Heart right ventricle (tissue), 16 donors: ENCODE data around the gene SEC14L1. TPM values are rescaled to one million over a fixed set of nuclear protein-coding genes. Genes with fewer than 3 reads are reported as not detected.

Experiments used
- ATAC-seq, 8 donors: fragments of 200-7000 bp; cut with Tn5 transposase; one replicate each; pipeline ENCODE4 v1.9.1; 2020; ENCODE audit warnings: mild to moderate bottlenecking in 8 of 8, moderate library complexity in 8 of 8, moderate number of reproducible peaks in 1 of 8
- DNase-seq, 2 donors: peaks; one replicate each; pipeline ENCODE4 v3.0.0-alpha.2; 2020
- H3K27ac ChIP-seq, 10 donors: fragments of 200-600 bp; sonication (generic) in 2 of 10; one replicate each; pipeline versions ENCODE4 v1.5.0 to v1.8.0; 2020 to 2022; ENCODE audit warnings: mild to moderate bottlenecking in 3 of 10
- H3K27me3 ChIP-seq, 7 donors: fragments of 200-600 bp; one replicate each; pipeline ENCODE4 v1.8.0; 2021 to 2022; ENCODE audit warnings: mild to moderate bottlenecking in 2 of 7
- H3K36me3 ChIP-seq, 9 donors: fragments of 200-600 bp; sonication (generic) in 1 of 9; one replicate each; pipeline versions ENCODE4 v1.5.0 to v1.8.0; 2020 to 2022; ENCODE audit warnings: mild to moderate bottlenecking in 2 of 9
- H3K4me1 ChIP-seq, 9 donors: fragments of 200-600 bp; sonication (generic) in 1 of 9; one replicate each; pipeline versions ENCODE4 v1.5.0 to v1.8.0; 2020 to 2022; ENCODE audit warnings: mild to moderate bottlenecking in 4 of 9
- H3K4me3 ChIP-seq, 10 donors: fragments of 200-600 bp; sonication (generic) in 2 of 10; one replicate each; pipeline versions ENCODE4 v1.5.0 to v1.8.0; 2020 to 2022; ENCODE audit warnings: mild to moderate bottlenecking in 7 of 10, moderate library complexity in 2 of 10
- H3K9me3 ChIP-seq, 11 donors: fragments of 200-600 bp in 10 of 11; sonication (generic) in 2 of 11; one replicate each; pipeline versions ENCODE4 v1.5.0 to v1.8.0; 2013 to 2022; ENCODE audit warnings: mild to moderate bottlenecking in 2 of 11, control low read depth in 1 of 11, moderate library complexity in 1 of 11
- CTCF ChIP-seq, 9 donors: fragments of 200-600 bp; sonication (generic) in 2 of 9; IDR thresholded peaks; one replicate each; pipeline versions ENCODE4 v1.5.0 to v1.8.0; 2021 to 2022; ENCODE audit warnings: antibody characterized with exemption in 9 of 9, mild to moderate bottlenecking in 5 of 9, moderate library complexity in 1 of 9
- WGBS, 2 donors: extraction: QIAGEN DNeasy Blood & Tissue Kit; methylation state at CpG; one replicate each; pipeline ENCODE4 v1.1.7; 2013; ENCODE audit warnings: inconsistent platforms in 1 of 2; 5-methylcytosine and 5-hydroxymethylcytosine counted together
- intact Hi-C, 10 donors: fragments of 100-400 bp; cut with DNase I; formaldehyde crosslinking; loops; one replicate each; pipeline versions ENCODE4 v1.11.1 to v1.14.2; 2022
- polyA plus RNA-seq, 2 donors: library from polyadenylated mRNA; stranded (reverse); fragments of 200-250 nt; gene quantifications; one replicate each; pipeline ENCODE4 v1.2.3, GENCODE V29; 2013
- total RNA-seq, 10 donors: library from RNA; stranded (reverse); fragmentation: NEBNext Ultra II Directional in 3 of 10; extraction: Animal tissue kit (Norgen Biotek cat#: 25700) in 3 of 10; gene quantifications; one replicate each; pipeline versions ENCODE4 v1.2.1 to v1.2.4, GENCODE V29; 2021 to 2023
- donor health status: Arrhythmogenic right ventricular cardiomyopathy.
- donor health status: ischemic (EF 13 %, LVEDD 7.1; RV severe dilation, severe dysfunction).
- donor health status: healthy with polysubstance abuse.
- donor health status: DM: no; HTN: yes; CAD: no.
- donor health status: DM: no; HTN: no; CAD: no.
- donor health status: ischemic (EF 25% LVEDD 6.9; RV normal size, moderate dysfunction).
- donor health status: ischemic (EF 25% LVEDD 5.7; RV mildly dilated, moderate dysfunction).
- donor health status: healthy.
- donor health status: DM: yes; HTN: yes; CAD: no.
- donor health status: Ischemic cardiomyopathy.
- donor health status: ischemic (EF 35%, LVEDD 5.7; RV mildly dilated, moderate dysfunction).
- donor health status: nonischemic (EF 11% LVEDD 7.7; RV severe dilation, severe dysfunction).
- donor health status: DM: yes; HTN: yes; CAD: no.
- donor health status: PGD.
- donor health status: ischemic (EF 29% LVEDD 5.4; RV normal size, mild dysfunction).
- donor health status: nonischemic (EF 23%, LVEDD 6.1; RV moderate dilation, normal function).

Gene SEC14L1
- total and polyA plus RNA-seq, 12 donors, result 36.1 to 88.8 (median 50.0) TPM

GRCh38 chr17:77218902-77219301 is 78.1 kb downstream of the SEC14L1 start:
- Histone ChIP-seq H3K27me3 (no peaks in the 10 kb centered on the region), H3K27ac (no peak overlapping the region), H3K36me3 (peaks cover 0 to 61% (median 19%) of the 10 kb centered on the region in 9 donors), H3K4me1 (peaks cover 0 to 52% (median 11%) of the 10 kb centered on the region in 9 donors), H3K9me3 (no peaks in the 10 kb centered on the region), H3K4me3 (no peak overlapping the region)
- ATAC-seq (no peak), DNase-seq (no peak)
- 90 to 92% methylated on average over 10 of the region's 10 CpGs for WGBS, 2 donors
- no peak for TF ChIP-seq CTCF (IDR thresholded peaks at IDR 0.05)
- intact Hi-C loops, result loop anchor here in 3 of 10 donors (10.0 kb wide), 1 partner anchor 124 kb away; no protein-coding TSS in a partner anchor

GRCh38 chr17:77222356-77222755 is 81.6 kb downstream of the SEC14L1 start:
- peak in 1 of 8 donors; percentile 29 for ATAC-seq

GRCh38 chr17:77223642-77224420 is 83.1 kb downstream of the SEC14L1 start:
- peaks cover 0 to 13% (median 0%) of the 10 kb centered on the region in 11 donors for H3K9me3 ChIP-seq
- peak; percentile 24 to 71 (median 69) for ATAC-seq
- no peak overlapping the region for H3K4me3 ChIP-seq
- H3K27me3 ChIP-seq, result no peaks in the 10 kb centered on the region
- peak in 1 of 2 donors; percentile 44 for DNase-seq
- peaks cover 0 to 41% (median 7%) of the 10 kb centered on the region in 9 donors for H3K4me1 ChIP-seq
- H3K36me3 ChIP-seq, result peaks cover 0 to 18% (median 2%) of the 10 kb centered on the region in 9 donors
- no peak for TF ChIP-seq CTCF (IDR thresholded peaks at IDR 0.05)
- intact Hi-C loops, result no loop called here
- WGBS, 2 donors, result 61 to 71% methylated on average over 26 of the region's 26 CpGs
- peak overlapping the region; percentile 11 to 86 (median 70) for H3K27ac ChIP-seq

More at GRCh38 chr17:77222356-77222755, 81.6 kb downstream of the SEC14L1 start:
- Histone ChIP-seq H3K27ac (peak overlapping the region in 5 of 10 donors; percentile 59 to 86 (median 79)), H3K4me3 (no peak overlapping the region), H3K4me1 (peaks cover 0 to 37% (median 5%) of the 10 kb centered on the region in 9 donors), H3K36me3 (peaks cover 0 to 32% (median 7%) of the 10 kb centered on the region in 9 donors), H3K27me3 (no peaks in the 10 kb centered on the region), H3K9me3 (peaks cover 0 to 13% (median 0%) of the 10 kb centered on the region in 11 donors)
- intact Hi-C loops, result no loop called here
- DNase-seq, result no peak
- 71 to 74% methylated on average over 7 of the region's 7 CpGs for WGBS, 2 donors
- no peak for TF ChIP-seq CTCF (IDR thresholded peaks at IDR 0.05)

- Histone ChIP-seq H3K27ac (peak overlapping the region in 3 of 10 donors; percentile 70 to 86 (median 79)), H3K27me3 (no peaks in the 10 kb centered on the region), H3K9me3 (peaks cover 0 to 13% (median 0%) of the 10 kb centered on the region in 11 donors), H3K4me1 (peaks cover 0 to 41% (median 7%) of the 10 kb centered on the region in 9 donors), H3K36me3 (peaks cover 0 to 7% (median 0%) of the 10 kb centered on the region in 9 donors), H3K4me3 (no peak overlapping the region)
- DNase-seq, result no peak
- intact Hi-C loops, result no loop called here
- WGBS, 2 donors, result 88 to 100% methylated on average over 1 of the region's 1 CpG
- TF ChIP-seq CTCF (IDR thresholded peaks at IDR 0.05), result no peak
- no peak for ATAC-seq
Measured at GRCh38 chr17:77225265-77225664, 84.5 kb downstream of the SEC14L1 start.
